A673 (cell line): ENCODE data around the gene NCOR2. TPM values are rescaled to one million over a fixed set of nuclear protein-coding genes. Genes with fewer than 3 reads are reported as not detected.

Experiments
- BruUV-seq: library from RNA; stranded (reverse); fragments of 400-500 nt; replicated peaks from 2 replicates; lab custom pipeline; 2021; lab: Mats Ljungman, UMichigan
- CTCF ChIA-PET: fragments of 300-600 bp; sonication (Branson Sonifier 250); formaldehyde crosslinking; loops from one replicate; lab custom pipeline; 2022; ENCODE audit warnings: antibody characterized with exemption; lab: Charles Lee
- POLR2A ChIA-PET: fragments of 300-600 bp; sonication (Branson Sonifier 250); formaldehyde crosslinking; loops from one replicate; lab custom pipeline; 2022; ENCODE audit warnings: antibody characterized with exemption; ENCODE audit not compliant: low non-redundant PET; lab: Charles Lee
- DNase-seq: peaks from one replicate; pipeline ENCODE4 v3.0.0-alpha.2; 2015; ENCODE audit warnings: low spot score
- H3K27ac ChIP-seq: fragments of 200-600 bp; sonication (generic); 2 replicates; pipeline ENCODE4 v1.5.1; 2016; ENCODE audit warnings: mixed run types, low read depth, mild to moderate bottlenecking, mixed read lengths, antibody characterized with exemption, low read length; ENCODE audit not compliant: poor library complexity, severe bottlenecking
- H3K27me3 ChIP-seq: fragments of 200-600 bp; sonication (generic); replicated peaks from 2 replicates; pipeline ENCODE4 v1.6.1; 2017; ENCODE audit warnings: mixed run types, low read depth, mild to moderate bottlenecking, mixed read lengths, antibody characterized with exemption, low read length; ENCODE audit not compliant: insufficient read depth, poor library complexity
- H3K36me3 ChIP-seq: fragments of 200-600 bp; sonication (generic); 2 replicates; pipeline ENCODE4 v1.6.1; 2016; ENCODE audit warnings: mixed run types, mild to moderate bottlenecking, mixed read lengths, antibody characterized with exemption, low read length; ENCODE audit not compliant: insufficient read depth, poor library complexity, severe bottlenecking
- H3K4me1 ChIP-seq: fragments of 200-600 bp; sonication (generic); 2 replicates; pipeline ENCODE4 v1.6.1; 2017; ENCODE audit warnings: mixed run types, mild to moderate bottlenecking, mixed read lengths, antibody characterized with exemption, low read length; ENCODE audit not compliant: insufficient read depth, poor library complexity, severe bottlenecking
- H3K4me3 ChIP-seq: fragments of 200-600 bp; sonication (generic); 2 replicates; pipeline ENCODE4 v1.5.1; 2016; ENCODE audit warnings: low read depth, mixed run types, mild to moderate bottlenecking, mixed read lengths, low read length; ENCODE audit not compliant: poor library complexity, severe bottlenecking
- H3K9me3 ChIP-seq: fragments of 200-600 bp; sonication (generic); 2 replicates; pipeline ENCODE4 v1.6.1; 2016; ENCODE audit warnings: mixed run types, low read depth, mild to moderate bottlenecking, mixed read lengths, antibody characterized with exemption, low read length; ENCODE audit not compliant: poor library complexity, severe bottlenecking
- CTCF ChIP-seq: fragments of 300-800, 200-600 bp; sonication (generic); conservative IDR thresholded peaks from 2 replicates; pipeline ENCODE4 v1.5.1; 2017; ENCODE audit warnings: low read depth, mild to moderate bottlenecking, antibody characterized with exemption, low read length, moderate library complexity, mixed read lengths
- EZH2 ChIP-seq: fragments of 200-600 bp; sonication (generic); IDR thresholded peaks from 2 replicates; pipeline ENCODE4 v1.6.1; 2017; ENCODE audit warnings: borderline replicate concordance, low read depth, mild to moderate bottlenecking, mixed read lengths, antibody characterized with exemption, low read length; ENCODE audit not compliant: poor library complexity, severe bottlenecking
- intact Hi-C: fragments of 100-400 bp; cut with micrococcal nuclease; formaldehyde crosslinking; loops from one replicate; pipeline ENCODE4 v1.10.0; 2022; ENCODE audit not compliant: unreplicated experiment
- total RNA-seq: library from RNA; stranded (reverse); gene quantifications from 2 replicates; pipeline ENCODE4 v1.2.3, GENCODE V29; 2021

The NCOR2 gene
- total RNA-seq, 1 experiment from 2014 or later = 227 TPM

GRCh38 chr12:124524231-124524925, 43.0 kb downstream of the NCOR2 start:
- no peaks in the 10 kb centered on the region for H3K9me3 ChIP-seq
- H3K4me3 ChIP-seq = no peak overlapping the region
- no peak for DNase-seq
- CTCF ChIA-PET = no interaction called here
- intact Hi-C loops = no loop called here
- H3K36me3 ChIP-seq = no peaks in the 10 kb centered on the region
- H3K4me1 ChIP-seq = peaks cover 40% of the 10 kb centered on the region
- H3K27me3 ChIP-seq = no peaks in the 10 kb centered on the region
- no TSS peak for BruUV-seq
- H3K27ac ChIP-seq = no peak overlapping the region
- POLR2A ChIA-PET = no interaction called here
- TF ChIP-seq CTCF = no peak
- no peak for TF ChIP-seq EZH2

- no peaks in the 10 kb centered on the region for H3K36me3 ChIP-seq
- peak overlapping the region; percentile 50 for H3K27ac ChIP-seq
- no peak overlapping the region for H3K4me3 ChIP-seq
- peaks cover 41% of the 10 kb centered on the region for H3K4me1 ChIP-seq
- H3K27me3 ChIP-seq = no peaks in the 10 kb centered on the region
- no peak for DNase-seq
- CTCF ChIA-PET = no interaction called here
- POLR2A ChIA-PET = no interaction called here
- no peaks in the 10 kb centered on the region for H3K9me3 ChIP-seq
- intact Hi-C loops = loop anchor here (2.0 kb wide), 1 partner anchor 32 kb away; no protein-coding TSS in a partner anchor
- TF ChIP-seq CTCF = no peak
- no TSS peak for BruUV-seq
Measured at GRCh38 chr12:124523071-124523470, 44.3 kb downstream of the NCOR2 start.

GRCh38 chr12:124520907-124521306, 46.5 kb downstream of the NCOR2 start:
- no peak overlapping the region for H3K27ac ChIP-seq
- intact Hi-C loops = no loop called here
- H3K4me1 ChIP-seq = peaks cover 41% of the 10 kb centered on the region

More at GRCh38 chr12:124520907-124521306, 46.5 kb downstream of the NCOR2 start:
- BruUV-seq = no TSS peak
- TF ChIP-seq EZH2 (no peak), CTCF (no peak)
- Histone ChIP-seq H3K4me3 (no peak overlapping the region), H3K36me3 (no peaks in the 10 kb centered on the region), H3K9me3 (no peaks in the 10 kb centered on the region), H3K27me3 (no peaks in the 10 kb centered on the region)
- DNase-seq = no peak
- POLR2A ChIA-PET = no interaction called here
- CTCF ChIA-PET = no interaction called here
